Measurements from ENCODE around the gene CASP8. TPM values are rescaled to one million over a fixed set of nuclear protein-coding genes. Genes with fewer than 3 reads are reported as not detected.

The CASP8 gene
- total and polyA plus RNA-seq, 2 donors (not counting 3 experiments of a cell fraction or from before 2014, with no cell fraction given): 5.3 to 5.8 TPM

DNA sequence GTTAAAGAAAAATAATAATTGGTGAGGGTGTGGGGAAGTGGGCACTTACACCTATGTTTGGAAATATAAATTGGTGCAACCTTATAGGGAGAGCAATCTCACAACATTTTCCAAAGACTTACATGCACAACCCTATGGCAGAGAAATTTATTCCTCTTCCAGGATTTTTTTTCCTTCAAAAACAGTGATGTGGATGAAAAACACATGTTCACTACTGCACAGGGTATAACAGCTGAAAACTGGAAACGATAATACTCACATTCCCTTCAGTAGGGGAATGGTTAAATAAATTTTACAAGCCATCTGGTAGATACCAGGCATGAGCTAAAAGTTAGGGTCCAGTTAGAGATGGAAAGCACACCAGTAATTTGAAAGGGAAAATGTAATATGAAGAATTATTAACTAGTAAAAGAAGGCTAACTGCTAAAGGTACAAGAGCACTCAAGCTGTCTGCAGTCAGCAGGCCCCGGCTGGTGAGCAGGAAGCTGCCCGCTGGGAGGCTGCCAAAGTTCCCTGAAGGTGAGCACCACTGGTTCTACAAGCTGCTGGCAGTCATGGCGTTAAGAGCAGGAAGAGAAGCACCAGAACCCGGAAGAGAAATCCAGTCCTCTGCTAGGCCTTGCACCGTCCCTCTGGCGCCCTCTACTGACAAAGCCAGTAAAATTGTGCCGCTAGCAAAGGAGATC is 28.4 kb upstream of the CASP8 start:
- H3K9me3 ChIP-seq (replicated peaks; ENCODE audit: control insufficient read depth, insufficient read depth, low read length): no peaks in the 10 kb centered on the region
- no peak overlapping the region for H3K9ac ChIP-seq (replicated peaks; ENCODE audit: extremely low read depth, insufficient read depth, low read length)
- no peaks in the 10 kb centered on the region for H3K27me3 ChIP-seq (ENCODE audit: control insufficient read depth in 2 of 2, insufficient read depth in 2 of 2, low read length in 2 of 2)
- no peaks in the 10 kb centered on the region for H4K20me1 ChIP-seq (replicated peaks; ENCODE audit: control insufficient read depth, extremely low read depth, insufficient read depth, low read length)
- CTCF ChIA-PET: interaction anchor here (0.6 to 3.4 kb wide), 56 partner anchors 11 to 549 kb away, joined by 3 to 331 read pairs (median 5); partner anchors contain the start of genes ALS2, CASP10, FLACC1 and ORC2
- peak overlapping the region; percentile 22 for H3K27ac ChIP-seq (ENCODE audit: insufficient read depth, low read depth, low read length)
- DNase-seq (ENCODE audit: low read depth, low spot score) (peak; percentile 93), FAIRE-seq (peak; percentile 97)
- dilution Hi-C loops (cut with MboI; ENCODE audit: extremely low pct_ligation_motif_present, low sequenced_read_pairs): no loop called here
- H3K4me3 ChIP-seq (replicated peaks in 1 of 3; ENCODE audit: insufficient read depth in 1 of 3, low read depth in 1 of 3, low read length in 3 of 3): no peak overlapping the region
- no peaks in the 10 kb centered on the region for H3K9me1 ChIP-seq (replicated peaks; ENCODE audit: control insufficient read depth, extremely low read depth, insufficient read depth, low read length)
- no peaks in the 10 kb centered on the region for H3K79me2 ChIP-seq (ENCODE audit: control insufficient read depth, insufficient read depth, low read length)
- peak overlapping the region; percentile 93 for H2AFZ ChIP-seq (ENCODE audit: low read depth, low read length)
- intact Hi-C loops (cut with micrococcal nuclease): loop anchor here (1.0 to 2.0 kb wide), 4 partner anchors 49 to 331 kb away; partner anchors contain the start of gene CASP10
- no peak for TF ChIP-seq EZH2 (IDR thresholded peaks at IDR 0.05; ENCODE audit: borderline replicate concordance, low read depth, low read length, severe bottlenecking)
- TF ChIP-seq MYC (IDR thresholded peaks at IDR 0.05; ENCODE audit: low read depth, low read length): no peak
- TF ChIP-seq GATA2 (IDR thresholded peaks at IDR 0.05; ENCODE audit: insufficient read depth, insufficient read length, low read depth, low read length): no peak
- TF ChIP-seq, protein P1, sequence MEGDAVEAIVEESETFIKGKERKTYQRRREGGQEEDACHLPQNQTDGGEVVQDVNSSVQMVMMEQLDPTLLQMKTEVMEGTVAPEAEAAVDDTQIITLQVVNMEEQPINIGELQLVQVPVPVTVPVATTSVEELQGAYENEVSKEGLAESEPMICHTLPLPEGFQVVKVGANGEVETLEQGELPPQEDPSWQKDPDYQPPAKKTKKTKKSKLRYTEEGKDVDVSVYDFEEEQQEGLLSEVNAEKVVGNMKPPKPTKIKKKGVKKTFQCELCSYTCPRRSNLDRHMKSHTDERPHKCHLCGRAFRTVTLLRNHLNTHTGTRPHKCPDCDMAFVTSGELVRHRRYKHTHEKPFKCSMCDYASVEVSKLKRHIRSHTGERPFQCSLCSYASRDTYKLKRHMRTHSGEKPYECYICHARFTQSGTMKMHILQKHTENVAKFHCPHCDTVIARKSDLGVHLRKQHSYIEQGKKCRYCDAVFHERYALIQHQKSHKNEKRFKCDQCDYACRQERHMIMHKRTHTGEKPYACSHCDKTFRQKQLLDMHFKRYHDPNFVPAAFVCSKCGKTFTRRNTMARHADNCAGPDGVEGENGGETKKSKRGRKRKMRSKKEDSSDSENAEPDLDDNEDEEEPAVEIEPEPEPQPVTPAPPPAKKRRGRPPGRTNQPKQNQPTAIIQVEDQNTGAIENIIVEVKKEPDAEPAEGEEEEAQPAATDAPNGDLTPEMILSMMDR (IDR thresholded peaks at IDR 0.05; ENCODE audit: extremely low read depth in 1 of 2, insufficient read depth in 1 of 2, low read depth in 1 of 2, low read length in 2 of 2): peak; percentile 89 to 92
- TF ChIP-seq, protein P2, sequence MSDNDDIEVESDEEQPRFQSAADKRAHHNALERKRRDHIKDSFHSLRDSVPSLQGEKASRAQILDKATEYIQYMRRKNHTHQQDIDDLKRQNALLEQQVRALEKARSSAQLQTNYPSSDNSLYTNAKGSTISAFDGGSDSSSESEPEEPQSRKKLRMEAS (IDR thresholded peaks at IDR 0.05; ENCODE audit: insufficient read depth, insufficient read length): no peak
- peak; percentile 51 for TF ChIP-seq POLR2A (IDR thresholded peaks at IDR 0.05; ENCODE audit: low read depth, low read length)
- TF ChIP-seq POLR2AphosphoS5 (IDR thresholded peaks at IDR 0.05; ENCODE audit: insufficient read depth, low read depth, low read length): peak; percentile 53
- TF ChIP-seq JUN (IDR thresholded peaks at IDR 0.05; ENCODE audit: borderline replicate concordance, insufficient read depth, insufficient read length, low read depth): no peak
- no peak for TF ChIP-seq FOS (IDR thresholded peaks at IDR 0.05; ENCODE audit: borderline replicate concordance, insufficient read depth, low read length)
- BruUV-seq (replicated peaks): TSS peak; percentile 78
- H3K36me3 ChIP-seq (ENCODE audit: control insufficient read depth in 2 of 2, extremely low read depth in 1 of 2, insufficient read depth in 2 of 2, low read length in 2 of 2): no peaks in the 10 kb centered on the region
- POLR2A ChIA-PET: interaction anchor here (0.5 to 1.6 kb wide), 5 partner anchors 11 to 116 kb away, joined by 3 to 13 read pairs (median 3); partner anchors contain the start of genes CASP10 and CFLAR
- peaks cover 10% of the 10 kb centered on the region for H3K4me1 ChIP-seq (ENCODE audit: control insufficient read depth, extremely low read depth, insufficient read depth, low read length)
- peak overlapping the region; percentile 48 for H3K4me2 ChIP-seq (ENCODE audit: insufficient read depth, low read length)
